A549 (cell line): ENCODE measurements around the gene ATP6V0A1.

Experiments used
- CHD4 ChIP-seq: fragments of 200-600 bp; sonication (generic); IDR thresholded peaks from 2 replicates; pipeline ENCODE4 v1.6.1; 2016; ENCODE audit warnings: antibody characterized with exemption, mild to moderate bottlenecking, borderline replicate concordance
- CTCF ChIP-seq: fragments of >200 bp; sonication (Bioruptor Twin); formaldehyde crosslinking; IDR thresholded peaks from 3 replicates; pipeline ENCODE4 v1.5.1; 2016
- ELK1 ChIP-seq: fragments of 150-350 bp; IDR thresholded peaks from 2 replicates; pipeline ENCODE4 v1.6.1; 2014; ENCODE audit warnings: low read depth, mild to moderate bottlenecking, low read length
- EP300 ChIP-seq, 2 experiments: fragments of >200 bp; sonication (Bioruptor Twin); formaldehyde crosslinking; IDR thresholded peaks; 2 replicates in 1 of 2; 3 replicates in 1 of 2; pipeline ENCODE4 v1.6.1; 2016 to 2017
- HOXB13 ChIP-seq: fragments of 250-450 bp; sonication (Bioruptor Pico); IDR thresholded peaks from 2 replicates; pipeline ENCODE4 v1.5.0; 2020; ENCODE audit warnings: low read depth, mild to moderate bottlenecking, moderate library complexity
- MAFK ChIP-seq: fragments of 450-650 bp; IDR thresholded peaks from 2 replicates; pipeline ENCODE4 v1.6.1; 2014; ENCODE audit not compliant: partially characterized antibody
- MAZ ChIP-seq: fragments of 150-350 bp; IDR thresholded peaks from 2 replicates; pipeline ENCODE4 v1.6.1; 2014; ENCODE audit warnings: antibody characterized with exemption, low read depth, low read length, borderline replicate concordance
- POLR2A ChIP-seq: IDR thresholded peaks from 2 replicates; pipeline ENCODE4 v1.6.1; 2012; ENCODE audit warnings: mild to moderate bottlenecking, low read length
- REST ChIP-seq: fragments of 200-600 bp; sonication (generic); IDR thresholded peaks from 2 replicates; pipeline ENCODE4 v1.6.1; 2016; ENCODE audit warnings: antibody characterized with exemption, mild to moderate bottlenecking, moderate library complexity
- RFX5 ChIP-seq: fragments of 450-650 bp; IDR thresholded peaks from 2 replicates; pipeline ENCODE4 v1.7.1; 2014; ENCODE audit warnings: antibody characterized with exemption, mild to moderate bottlenecking, moderate library complexity

- TF ChIP-seq CTCF (no peak), ELK1 (no peak), HOXB13 (CRISPR knock-in tag) (no peak), CHD4 (no peak), RFX5 (no peak), POLR2A (no peak), MAFK (no peak), EP300 (IDR thresholded peaks at IDR 0.05) (no peak), MAZ (no peak), REST (no peak)
These were observed 104.9 kb downstream of the ATP6V0A1 start for GRCh38 chr17:42563543-42563942.
